NCI-H128 (cell line): ENCODE measurements around the gene AK8.

Source experiments
- DNase-seq: peaks from one replicate; lab custom pipeline; 2025; ENCODE audit not compliant: unreplicated experiment; lab: John Stamatoyannopoulos, UW

Gene AK8

GRCh38 chr9:132861666-132862065 lies 16.4 kb downstream of the AK8 start:
- DNase-seq: no peak

GRCh38 chr9:132858751-132859150 lies 19.3 kb downstream of the AK8 start:
- DNase-seq: no peak

- DNase-seq: no peak
These were observed 20.3 kb downstream of the AK8 start for GRCh38 chr9:132857616-132858342.

- DNase-seq: no peak
These were observed 21.1 kb downstream of the AK8 start for GRCh38 chr9:132857031-132857430.

- DNase-seq: no peak
These were observed 22.2 kb downstream of the AK8 start for GRCh38 chr9:132855904-132856303.

- DNase-seq: no peak
These were observed 23.3 kb downstream of the AK8 start for GRCh38 chr9:132854832-132855231.

- no peak for DNase-seq
These were observed 24.6 kb downstream of the AK8 start for GRCh38 chr9:132853482-132853881.

- no peak for DNase-seq
These were observed 28.8 kb downstream of the AK8 start for GRCh38 chr9:132849185-132849706.

GRCh38 chr9:132846918-132847515 lies 31.1 kb downstream of the AK8 start:
- DNase-seq: no peak

- DNase-seq: no peak
These were observed 31.8 kb downstream of the AK8 start for GRCh38 chr9:132846109-132846917.

GRCh38 chr9:132842124-132843044 lies 35.7 kb downstream of the AK8 start:
- DNase-seq: no peak

GRCh38 chr9:132840980-132841379 lies 37.1 kb downstream of the AK8 start:
- no peak for DNase-seq

- no peak for DNase-seq
These were observed 39.8 kb downstream of the AK8 start for GRCh38 chr9:132838291-132838690.

- no peak for DNase-seq
These were observed 40.4 kb downstream of the AK8 start for GRCh38 chr9:132837501-132838286.

- no peak for DNase-seq
These were observed 43.7 kb downstream of the AK8 start for GRCh38 chr9:132834343-132834742.

- no peak for DNase-seq
These were observed 44.4 kb downstream of the AK8 start for GRCh38 chr9:132833550-132834121.

- no peak for DNase-seq
These were observed 45.8 kb downstream of the AK8 start for GRCh38 chr9:132832171-132832881.

GRCh38 chr9:132828201-132828770 lies 49.8 kb downstream of the AK8 start:
- no peak for DNase-seq

GRCh38 chr9:132827366-132827765 lies 50.7 kb downstream of the AK8 start:
- DNase-seq: no peak
